ENCODE data around the gene TCERG1L.

- TF ChIP-seq CTCF (IDR thresholded peaks at IDR 0.05; ENCODE audit: poor library complexity) (no peak), EZH2 (IDR thresholded peaks at IDR 0.05; ENCODE audit: borderline replicate concordance) (no peak)
These were observed 127.0 kb downstream of the TCERG1L start for GRCh38 chr10:131184503-131184902.
